Measurements from ENCODE around the gene CDH15. TPM values are rescaled to one million over a fixed set of nuclear protein-coding genes. Genes with fewer than 3 reads are reported as not detected.

CDH15 gene
- total RNA-seq, 4 donors from 2014 or later, result 0.84 to 8.1 (median 1.9) TPM

DNA sequence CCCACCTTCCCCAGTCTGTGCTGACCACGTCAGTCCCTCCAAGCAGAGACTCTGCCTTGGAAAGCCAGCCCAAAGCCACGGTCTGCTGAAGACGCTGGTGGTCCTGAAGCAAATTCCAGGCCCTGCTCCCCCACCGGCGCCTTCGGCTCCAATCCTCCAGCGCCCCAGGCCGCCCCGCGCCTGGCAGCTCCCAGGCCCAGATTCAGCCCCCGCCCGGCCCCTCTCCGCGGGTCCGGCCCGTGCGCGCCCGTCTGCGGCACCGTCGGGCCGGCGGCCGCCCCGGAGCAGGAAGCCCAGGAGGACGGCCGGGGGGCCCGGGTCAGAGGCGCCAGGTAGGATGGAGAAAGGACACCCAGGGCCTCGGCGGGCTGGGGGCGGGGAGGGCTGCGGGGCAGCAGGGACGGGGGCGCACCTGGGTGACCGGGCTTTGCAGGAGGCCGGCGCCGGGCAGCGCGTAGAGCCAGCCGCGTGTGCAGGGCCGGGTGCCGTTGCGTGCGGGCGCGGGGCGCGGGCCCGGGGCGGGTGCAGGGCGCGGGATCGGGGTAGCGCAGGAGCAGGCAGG lies 29.4 kb downstream of the CDH15 start:
- Histone ChIP-seq H3K4me3 (peak overlapping the region in 1 of 4 donors; percentile 47), H3K36me3 (no peaks in the 10 kb centered on the region), H3K27ac (no peak overlapping the region), H3K27me3 (peaks cover 0 to 70% of the 10 kb centered on the region in 2 donors), H3K4me1 (peaks cover 0 to 28% (median 7%) of the 10 kb centered on the region in 4 donors), H3K9me3 (peaks cover 0 to 10% (median 0%) of the 10 kb centered on the region in 4 donors)
- no peak for DNase-seq (ENCODE audit: low spot score in 2 of 2)
- TF ChIP-seq EP300 (IDR thresholded peaks at IDR 0.05) (no peak), POLR2A (IDR thresholded peaks at IDR 0.05) (no peak), CTCF (IDR thresholded peaks at IDR 0.05) (no peak)
- 0 to 4% methylated on average over 10 to 22 of the region's 58 CpGs for WGBS, 2 donors

- 2 to 6% methylated on average over 24 to 34 of the region's 111 CpGs for WGBS, 2 donors
These were observed 30.2 kb downstream of the CDH15 start for GRCh38 chr16:89201439-89202377.

DNA sequence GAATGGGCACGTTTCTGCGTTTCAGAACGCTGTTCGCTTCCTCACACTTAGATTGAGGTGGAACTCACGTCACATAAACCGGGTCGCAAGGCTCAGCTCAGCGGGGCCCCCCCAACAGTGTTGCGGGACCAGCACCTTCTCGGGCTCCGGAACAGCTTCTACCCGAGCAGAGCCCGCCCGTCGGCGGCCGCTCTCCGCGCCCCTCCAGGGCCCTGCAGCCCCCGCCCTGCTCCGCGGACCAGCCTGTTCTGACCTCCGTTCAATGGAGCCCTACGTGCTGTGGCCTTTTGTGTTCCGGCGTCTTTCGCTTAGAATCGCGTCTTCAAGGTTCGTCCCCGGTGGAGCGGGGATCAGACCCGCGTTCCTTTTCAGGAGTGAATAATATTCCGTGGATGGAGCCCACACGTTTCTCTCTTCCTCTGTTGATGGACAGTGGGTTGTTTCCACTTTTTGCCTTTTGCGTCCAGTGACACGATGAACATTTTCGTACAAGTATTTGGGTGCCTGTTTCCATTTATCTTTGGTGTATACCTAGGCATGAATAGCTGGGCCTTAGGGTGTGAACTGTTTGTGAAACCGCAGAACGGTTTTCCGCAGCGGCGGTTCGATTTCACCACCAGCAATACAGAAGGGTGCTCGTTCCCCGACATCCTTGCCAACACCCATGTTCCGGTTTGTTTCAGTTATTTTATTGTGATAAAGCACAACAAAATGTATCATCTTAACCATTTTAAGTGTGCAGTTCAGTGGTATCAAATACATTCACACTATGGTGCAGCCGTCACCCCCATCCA lies 31.1 kb downstream of the CDH15 start:
- TF ChIP-seq EP300 (IDR thresholded peaks at IDR 0.05) (no peak), CTCF (IDR thresholded peaks at IDR 0.05) (no peak), POLR2A (IDR thresholded peaks at IDR 0.05) (no peak)
- Histone ChIP-seq H3K36me3 (no peaks in the 10 kb centered on the region), H3K4me3 (peak overlapping the region in 1 of 4 donors; percentile 47), H3K4me1 (peaks cover 0 to 28% (median 7%) of the 10 kb centered on the region in 4 donors), H3K27ac (no peak overlapping the region), H3K9me3 (peaks cover 0 to 10% (median 0%) of the 10 kb centered on the region in 4 donors), H3K27me3 (peaks cover 0 to 68% of the 10 kb centered on the region in 2 donors)
- no peak for DNase-seq (ENCODE audit: low spot score in 2 of 2)
- 49 to 50% methylated on average over 42 to 48 of the region's 49 CpGs for WGBS, 2 donors

More at GRCh38 chr16:89201439-89202377, 30.2 kb downstream of the CDH15 start:
- Histone ChIP-seq H3K9me3 (peaks cover 0 to 10% (median 0%) of the 10 kb centered on the region in 4 donors), H3K4me1 (peaks cover 0 to 28% (median 7%) of the 10 kb centered on the region in 4 donors), H3K36me3 (no peaks in the 10 kb centered on the region), H3K27me3 (peaks cover 0 to 70% of the 10 kb centered on the region in 2 donors), H3K27ac (no peak overlapping the region), H3K4me3 (peak overlapping the region in 2 of 4 donors; percentile 18 to 47)
- TF ChIP-seq CTCF (IDR thresholded peaks at IDR 0.05), result no peak
- no peak for TF ChIP-seq EP300 (IDR thresholded peaks at IDR 0.05)
- no peak for TF ChIP-seq POLR2A (IDR thresholded peaks at IDR 0.05)
- DNase-seq (ENCODE audit: low spot score in 2 of 2), result peak in 1 of 2 donors; percentile 24

- peaks cover 0 to 22% of the 10 kb centered on the region in 2 donors for H3K27me3 ChIP-seq
- WGBS, 2 donors, result 80 to 84% methylated on average over 4 of the region's 4 CpGs
- no peak for TF ChIP-seq CTCF (IDR thresholded peaks at IDR 0.05)
These were observed 36.4 kb downstream of the CDH15 start for GRCh38 chr16:89207993-89208392.

More at GRCh38 chr16:89207993-89208392, 36.4 kb downstream of the CDH15 start:
- no peaks in the 10 kb centered on the region for H3K36me3 ChIP-seq
- H3K9me3 ChIP-seq, result peaks cover 0 to 3% (median 0%) of the 10 kb centered on the region in 4 donors
- DNase-seq (ENCODE audit: low spot score in 2 of 2), result no peak
- H3K27ac ChIP-seq, result no peak overlapping the region
- H3K4me1 ChIP-seq, result no peaks in the 10 kb centered on the region
- no peak overlapping the region for H3K4me3 ChIP-seq
